Stimulated activated CD4-positive, alpha-beta T cell treated with anti-CD3 and anti-CD28 coated beads, Interleukin-1b, Interleukin-23, amount 100 ng/mL, for 4 hours (primary cell): ENCODE results near the gene LIPI.
"Not testable (repeated sequence)": the region's sequence is repeated elsewhere in the genome, so short reads cannot be mapped to it uniquely, and the experiment has no call there.

Experiments used
- DNase-seq, 2 donors: peaks; one replicate each; pipeline ENCODE4 v3.0.0-alpha.2; 2020; ENCODE audit warnings: low read depth in 2 of 2

Gene LIPI

GRCh38 chr21:14073615-14074014 lies 137.1 kb downstream of the LIPI start:
- DNase-seq, result no peak

- no peak for DNase-seq
These were observed 137.8 kb downstream of the LIPI start for GRCh38 chr21:14072761-14073535.

GRCh38 chr21:14071902-14072734 lies 138.6 kb downstream of the LIPI start:
- DNase-seq, result no peak

DNA sequence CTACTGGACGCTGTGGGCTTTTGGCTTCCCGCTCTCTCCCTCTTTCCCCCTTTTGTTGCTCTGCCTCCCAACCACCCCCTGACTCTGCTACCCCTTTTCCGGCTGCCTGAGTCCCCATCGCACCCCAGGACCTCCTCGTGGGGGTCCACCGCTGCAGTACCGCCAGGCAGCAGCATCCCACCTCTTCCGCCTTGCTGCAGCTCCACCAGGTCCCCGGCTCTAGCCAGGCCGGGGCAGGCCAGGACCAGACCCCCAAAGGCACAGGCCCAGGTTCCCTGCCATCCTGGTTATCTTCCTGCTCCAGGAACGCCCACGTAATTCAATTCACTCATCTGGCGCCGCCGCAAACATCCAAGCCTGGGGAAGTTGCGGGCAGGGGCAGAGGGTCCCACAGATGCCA lies 139.8 kb downstream of the LIPI start:
- DNase-seq, result no peak

DNA sequence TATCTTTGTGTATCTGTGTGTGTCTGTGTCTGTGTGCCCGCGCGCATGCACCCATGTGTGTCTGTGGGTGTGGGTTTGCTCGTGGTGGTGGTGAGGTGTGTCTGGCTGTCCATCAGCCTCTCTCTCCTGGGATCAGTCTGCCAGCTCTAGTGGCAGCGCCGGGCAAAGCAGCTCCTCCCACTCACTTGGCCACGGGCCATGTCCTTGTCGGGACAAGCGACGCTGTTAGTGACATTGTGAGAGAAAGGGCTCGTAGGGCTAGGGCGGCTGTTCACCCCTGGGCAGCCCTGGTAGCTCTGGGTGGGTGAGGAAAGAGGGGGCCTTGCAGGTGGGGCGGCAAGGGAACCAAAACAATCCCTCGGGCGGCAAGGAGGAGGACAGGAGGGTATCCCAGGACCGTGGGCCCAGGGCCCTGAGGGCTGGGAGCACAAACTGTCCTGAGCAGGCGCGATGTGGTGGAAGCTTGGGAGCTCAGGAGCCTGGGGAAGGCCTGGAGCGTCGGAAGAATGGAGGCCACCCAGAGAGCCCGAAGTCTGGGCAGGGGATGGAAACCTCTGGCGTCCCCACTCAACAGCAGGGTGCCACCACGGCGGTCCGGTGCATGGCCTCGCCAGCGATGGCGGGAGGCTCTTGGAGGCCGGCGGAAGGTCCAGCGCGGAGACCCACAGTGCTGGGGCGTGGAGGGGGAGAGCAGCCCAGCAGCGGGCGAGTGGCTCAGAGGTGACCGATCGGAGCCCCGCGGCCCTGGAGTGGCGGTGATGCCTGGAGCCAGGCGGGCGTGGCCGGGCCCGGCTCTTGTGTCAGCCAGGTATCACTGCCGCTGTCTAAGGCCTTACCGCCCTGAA lies 140.5 kb downstream of the LIPI start:
- DNase-seq, result no peak

DNA sequence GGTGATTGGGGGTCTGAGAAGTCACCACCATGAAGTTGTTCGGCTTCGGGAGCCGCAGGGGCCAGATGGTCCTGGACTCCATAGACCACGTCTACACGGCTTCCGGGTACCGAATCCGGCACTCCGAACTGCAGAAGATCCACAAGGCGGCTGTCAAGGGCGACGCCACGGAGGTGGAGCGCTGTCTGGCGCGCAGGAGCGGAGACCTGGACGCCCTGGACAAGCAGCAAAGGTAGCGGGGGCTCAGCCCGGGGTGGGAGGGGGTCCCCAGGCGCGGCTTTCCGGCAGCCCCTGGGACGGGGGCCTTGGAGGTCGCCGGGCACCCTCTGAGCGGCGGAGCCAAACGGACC lies 146.5 kb downstream of the LIPI start:
- no peak for DNase-seq

- DNase-seq, result not testable (repeated sequence)
These were observed 147.0 kb downstream of the LIPI start for GRCh38 chr21:14063620-14064295.

- not testable (repeated sequence) for DNase-seq
These were observed 148.1 kb downstream of the LIPI start for GRCh38 chr21:14062684-14063083.

DNA sequence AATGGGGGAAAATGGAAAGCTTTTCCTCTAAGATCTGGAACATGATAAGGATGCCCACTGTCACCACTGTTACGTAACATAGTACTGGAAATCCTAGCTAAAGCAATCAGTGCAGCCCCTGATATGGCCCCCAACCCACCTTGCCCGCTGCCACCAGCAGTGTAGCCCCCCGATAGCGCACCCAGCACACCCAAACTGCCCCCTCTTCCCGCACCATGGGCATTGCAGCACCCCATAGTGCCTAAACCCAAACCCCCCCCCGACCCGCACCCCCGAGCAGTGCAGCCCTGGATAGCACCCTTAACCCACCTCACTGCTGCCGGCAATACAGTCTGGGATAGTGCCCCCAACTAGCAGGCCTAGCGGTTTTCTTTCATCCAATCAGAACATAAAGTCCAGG lies 148.9 kb downstream of the LIPI start:
- not testable (repeated sequence) for DNase-seq

DNA sequence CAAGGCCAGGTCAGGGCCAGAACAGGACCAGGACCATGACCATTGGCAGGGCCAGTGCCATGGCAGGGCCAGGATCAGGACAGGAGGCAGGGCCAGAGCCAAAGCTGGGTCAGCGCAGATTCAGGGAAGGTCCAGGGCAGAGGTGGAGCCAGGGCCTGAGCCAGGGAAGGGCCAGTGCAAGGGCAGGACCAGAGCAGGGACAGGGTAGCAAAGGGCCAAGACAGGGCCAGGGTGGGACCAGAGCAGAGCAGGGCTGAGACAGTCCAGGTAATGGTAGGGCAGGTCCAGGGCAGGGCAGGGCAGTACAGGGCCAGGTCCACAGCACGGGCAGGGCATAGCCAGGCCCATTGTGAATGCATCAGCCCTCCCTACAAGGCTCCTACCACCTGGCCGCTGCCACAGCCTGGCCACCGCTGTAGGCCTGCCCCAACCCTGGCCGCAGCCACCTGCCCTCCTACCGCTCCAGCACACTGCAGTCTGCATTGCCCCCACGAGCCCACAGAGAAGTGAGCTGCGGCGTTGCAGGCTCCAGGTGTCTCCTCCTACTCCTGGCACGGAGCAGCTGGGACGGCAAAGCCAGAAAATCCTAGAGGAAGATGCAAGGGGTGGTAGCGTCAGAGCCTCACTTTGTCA lies 151.6 kb downstream of the LIPI start:
- not testable (repeated sequence) for DNase-seq
